ENCODE measurements around the gene TVP23C.
"Not testable (repeated sequence)": the region's sequence is repeated elsewhere in the genome, so short reads cannot be mapped to it uniquely, and the experiment has no call there.

- TF ChIP-seq CTCF (IDR thresholded peaks at IDR 0.05 in 8 of 11, conservative IDR thresholded peaks at IDR 0.05 in 3 of 11); POLR2A (IDR thresholded peaks at IDR 0.05): not testable (repeated sequence)
These were observed 16.7 kb downstream of the TVP23C start for GRCh38 chr17:15546604-15547003.

Data from spleen (tissue), 7 donors.